Endodermal cell (in vitro differentiated cells): Measurements from ENCODE around the gene MCMBP. TPM values are rescaled to one million over a fixed set of nuclear protein-coding genes. Genes with fewer than 3 reads are reported as not detected.
"Not testable (repeated sequence)": the region's sequence is repeated elsewhere in the genome, so short reads cannot be mapped to it uniquely, and the experiment has no call there.

Experiments
- DNase-seq: peaks from one replicate; pipeline ENCODE4 v3.0.0-alpha.2; 2017
- H3K27ac ChIP-seq: 2 replicates; pipeline ENCODE4 v1.5.1; 2013; ENCODE audit warnings: mild to moderate bottlenecking, low read depth, low read length, moderate library complexity
- H3K27me3 ChIP-seq: 2 replicates; pipeline ENCODE4 v1.6.1; 2013; ENCODE audit warnings: mild to moderate bottlenecking, low read length, moderate library complexity; ENCODE audit not compliant: insufficient read depth, control insufficient read depth, poor library complexity, severe bottlenecking
- H3K36me3 ChIP-seq: 2 replicates; pipeline ENCODE4 v1.7.0; 2013; ENCODE audit warnings: mild to moderate bottlenecking, low read length, moderate library complexity; ENCODE audit not compliant: control insufficient read depth, insufficient read depth
- H3K4me1 ChIP-seq: one replicate; pipeline ENCODE4 v1.7.0; 2013; ENCODE audit warnings: low read length; ENCODE audit not compliant: control insufficient read depth, insufficient read depth
- H3K4me3 ChIP-seq: 2 replicates; pipeline ENCODE4 v1.5.1; 2013; ENCODE audit warnings: mild to moderate bottlenecking, low read length, moderate library complexity
- H3K9ac ChIP-seq: 2 replicates; pipeline ENCODE4 v1.6.1; 2013; ENCODE audit warnings: mild to moderate bottlenecking, low read length, moderate library complexity; ENCODE audit not compliant: poor library complexity, severe bottlenecking; ENCODE audit errors: extremely low read depth
- H3K9me3 ChIP-seq: 2 replicates; pipeline ENCODE4 v1.6.1; 2013; ENCODE audit warnings: mild to moderate bottlenecking, low read length, moderate library complexity; ENCODE audit not compliant: control insufficient read depth
- H3K27ac Mint-ChIP-seq: 2 replicates; pipeline ENCODE4 v1.8.0; 2020; ENCODE audit warnings: mixed read lengths
- H3K27me3 Mint-ChIP-seq: 2 replicates; pipeline ENCODE4 v1.8.0; 2021; ENCODE audit warnings: mild to moderate bottlenecking, mixed read lengths; ENCODE audit not compliant: insufficient read depth
- H3K36me3 Mint-ChIP-seq: 2 replicates; pipeline ENCODE4 v1.8.0; 2020; ENCODE audit warnings: low read depth, mixed read lengths
- H3K4me1 Mint-ChIP-seq: 2 replicates; pipeline ENCODE4 v1.8.0; 2020; ENCODE audit warnings: mixed read lengths
- H3K4me3 Mint-ChIP-seq: 2 replicates; pipeline ENCODE4 v1.8.0; 2020; ENCODE audit warnings: mild to moderate bottlenecking, moderate library complexity, mixed read lengths
- H3K9me3 Mint-ChIP-seq: 2 replicates; pipeline ENCODE4 v1.8.0; 2020; ENCODE audit warnings: mild to moderate bottlenecking, mixed read lengths
- WGBS, 2 experiments: methylation state at CpG; one replicate each; pipeline versions ENCODE4 v1.1.5 to v1.1.7; 2013; ENCODE audit warnings: missing lambda C conversion rate in 2 of 2, mixed read lengths in 1 of 2; ENCODE audit not compliant: insufficient coverage in 1 of 2, insufficient read length in 1 of 2; 5-methylcytosine and 5-hydroxymethylcytosine counted together
- total RNA-seq, 2 donors: library from RNA; stranded (reverse); fragmentation: NEBNext Ultra II Directional in 1 of 2; extraction: Animal tissue kit (Norgen Biotek cat#: 25700) in 1 of 2; gene quantifications; 2 replicates in 1 of 2; 3 replicates in 1 of 2; pipeline ENCODE4 v1.2.1, GENCODE V29; 2021
- TF ChIP-seq, protein P1 (sequence below): fragments of 200-600 bp; sonication (generic); conservative IDR thresholded peaks from 2 replicates; pipeline ENCODE4 v1.5.0; 2021; ENCODE audit warnings: antibody characterized with exemption, mild to moderate bottlenecking

Gene MCMBP
- total RNA-seq, 2 donors from 2014 or later, result 96.6 to 98.9 TPM

DNA sequence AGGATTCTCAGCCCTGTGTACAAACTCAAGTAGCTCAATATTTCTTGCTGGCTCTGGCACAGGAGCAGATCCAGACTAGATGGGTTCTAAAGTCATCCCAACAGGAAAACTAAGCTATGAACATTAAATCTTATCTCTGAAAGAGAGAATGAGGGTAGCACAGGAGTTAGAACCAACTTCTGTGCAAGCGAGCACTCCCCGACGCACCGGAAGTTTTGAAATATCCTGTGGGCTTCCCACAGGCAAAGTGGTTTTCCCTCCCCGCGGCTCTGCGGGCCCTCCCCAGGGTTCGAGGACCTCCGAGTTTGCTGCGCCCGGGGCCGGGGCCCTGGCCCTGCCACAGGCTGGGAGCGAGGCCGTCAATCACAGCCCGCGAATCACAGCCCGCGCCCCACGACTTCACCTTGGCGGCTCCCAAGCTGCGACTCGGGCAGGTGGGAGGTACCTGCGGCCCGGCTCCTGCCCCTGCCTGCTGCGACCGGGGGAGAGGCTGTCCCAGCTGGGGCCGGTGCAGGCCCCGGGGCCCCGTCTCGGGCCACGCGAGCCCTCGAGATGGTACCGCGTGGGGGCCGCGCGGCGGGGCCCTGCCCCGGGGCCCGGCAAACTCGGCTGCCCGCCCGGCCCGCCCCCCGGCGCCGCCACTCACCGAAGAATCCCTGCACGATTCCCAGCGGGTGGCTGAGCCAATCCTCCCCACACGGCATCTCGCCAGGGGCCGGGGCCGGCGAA lies 598 bp downstream of the MCMBP start:
- WGBS, 2 experiments, result 0 to 3% methylated on average over 8 to 55 of the region's 56 CpGs
- peak overlapping the region; percentile 92 for H3K4me3 ChIP-seq
- H3K27ac Mint-ChIP-seq, result peak overlapping the region; percentile 91
- peak overlapping the region; percentile 91 for H3K4me3 Mint-ChIP-seq
- no peaks in the 10 kb centered on the region for H3K36me3 ChIP-seq
- H3K4me1 ChIP-seq, result no peaks in the 10 kb centered on the region
- DNase-seq, result peak; percentile 88
- peaks cover 8% of the 10 kb centered on the region for H3K36me3 Mint-ChIP-seq
- H3K4me1 Mint-ChIP-seq, result peaks cover 27% of the 10 kb centered on the region
- no peaks in the 10 kb centered on the region for H3K9me3 ChIP-seq
- H3K27me3 ChIP-seq, result no peaks in the 10 kb centered on the region
- TF ChIP-seq, protein P1, sequence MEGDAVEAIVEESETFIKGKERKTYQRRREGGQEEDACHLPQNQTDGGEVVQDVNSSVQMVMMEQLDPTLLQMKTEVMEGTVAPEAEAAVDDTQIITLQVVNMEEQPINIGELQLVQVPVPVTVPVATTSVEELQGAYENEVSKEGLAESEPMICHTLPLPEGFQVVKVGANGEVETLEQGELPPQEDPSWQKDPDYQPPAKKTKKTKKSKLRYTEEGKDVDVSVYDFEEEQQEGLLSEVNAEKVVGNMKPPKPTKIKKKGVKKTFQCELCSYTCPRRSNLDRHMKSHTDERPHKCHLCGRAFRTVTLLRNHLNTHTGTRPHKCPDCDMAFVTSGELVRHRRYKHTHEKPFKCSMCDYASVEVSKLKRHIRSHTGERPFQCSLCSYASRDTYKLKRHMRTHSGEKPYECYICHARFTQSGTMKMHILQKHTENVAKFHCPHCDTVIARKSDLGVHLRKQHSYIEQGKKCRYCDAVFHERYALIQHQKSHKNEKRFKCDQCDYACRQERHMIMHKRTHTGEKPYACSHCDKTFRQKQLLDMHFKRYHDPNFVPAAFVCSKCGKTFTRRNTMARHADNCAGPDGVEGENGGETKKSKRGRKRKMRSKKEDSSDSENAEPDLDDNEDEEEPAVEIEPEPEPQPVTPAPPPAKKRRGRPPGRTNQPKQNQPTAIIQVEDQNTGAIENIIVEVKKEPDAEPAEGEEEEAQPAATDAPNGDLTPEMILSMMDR, result no peak
- no peaks in the 10 kb centered on the region for H3K27me3 Mint-ChIP-seq
- H3K27ac ChIP-seq, result no peak overlapping the region
- H3K9ac ChIP-seq, result peak overlapping the region; percentile 60
- H3K9me3 Mint-ChIP-seq, result no peaks in the 10 kb centered on the region

DNA sequence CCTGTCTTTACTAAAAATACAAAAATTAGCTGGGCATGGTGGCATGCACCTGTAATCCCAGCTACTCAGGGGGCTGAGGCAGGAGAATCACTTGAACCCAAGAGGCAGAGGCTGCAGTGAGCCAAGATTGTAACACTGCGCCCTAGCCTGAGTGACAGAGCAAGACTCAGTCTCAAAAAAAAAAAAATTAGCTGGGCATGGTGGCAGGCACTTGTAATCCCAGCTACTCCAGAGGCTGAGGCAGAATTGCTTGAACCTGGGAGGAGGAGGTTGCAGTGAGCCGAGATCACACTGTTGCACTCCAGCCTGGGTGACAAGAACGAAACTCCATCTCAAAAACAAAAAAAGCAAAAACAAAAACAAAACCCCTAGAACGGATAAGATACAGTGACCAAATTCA lies 3.2 kb downstream of the MCMBP start:
- not testable (repeated sequence) for H3K27me3 Mint-ChIP-seq, H3K4me1 ChIP-seq, H3K9ac ChIP-seq, H3K27me3 ChIP-seq, H3K27ac ChIP-seq, H3K27ac Mint-ChIP-seq, DNase-seq, H3K9me3 Mint-ChIP-seq
- H3K36me3 Mint-ChIP-seq, result peaks cover 29% of the 10 kb centered on the region
- Histone ChIP-seq H3K9me3 (peaks cover 14% of the 10 kb centered on the region), H3K36me3 (peaks cover 20% of the 10 kb centered on the region), H3K4me3 (peak overlapping the region; percentile 92)
- peak overlapping the region; percentile 91 for H3K4me3 Mint-ChIP-seq
- WGBS, 2 experiments, result 96% methylated on average over 4 of the region's 4 CpGs; no CpG with 5 or more reads in 1 of the 2 experiments
- H3K4me1 Mint-ChIP-seq, result peaks cover 27% of the 10 kb centered on the region

DNA sequence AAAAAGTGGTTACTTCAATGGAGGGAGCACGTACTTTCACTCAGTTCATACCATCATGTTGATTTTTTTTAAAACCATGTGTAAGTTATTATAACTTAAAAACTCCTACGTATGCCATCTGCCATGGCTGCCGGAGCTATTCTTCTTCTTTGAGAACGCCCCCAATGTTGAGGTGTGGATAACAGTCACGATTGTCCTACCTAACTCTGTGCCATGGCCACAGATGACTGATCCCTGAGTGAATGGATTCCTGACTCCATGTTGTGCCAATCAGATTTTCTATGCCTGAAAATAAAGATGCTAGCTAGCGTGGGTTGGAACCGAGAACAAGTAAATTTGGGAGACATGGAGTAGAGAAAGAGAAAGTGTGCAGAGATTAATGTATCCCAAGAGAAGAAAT lies 5.3 kb downstream of the MCMBP start:
- peaks cover 41% of the 10 kb centered on the region for H3K36me3 Mint-ChIP-seq
- Histone ChIP-seq H3K27ac (no peak overlapping the region), H3K36me3 (peaks cover 35% of the 10 kb centered on the region), H3K9ac (no peak overlapping the region), H3K4me1 (no peaks in the 10 kb centered on the region), H3K9me3 (peaks cover 23% of the 10 kb centered on the region), H3K27me3 (no peaks in the 10 kb centered on the region), H3K4me3 (no peak overlapping the region)
- TF ChIP-seq, protein P1, result no peak
- peak overlapping the region; percentile 24 for H3K27ac Mint-ChIP-seq
- no peak overlapping the region for H3K4me3 Mint-ChIP-seq
- no peaks in the 10 kb centered on the region for H3K27me3 Mint-ChIP-seq
- WGBS, 2 experiments, result 94 to 96% methylated on average over 6 of the region's 7 CpGs
- H3K4me1 Mint-ChIP-seq, result peaks cover 18% of the 10 kb centered on the region
- H3K9me3 Mint-ChIP-seq, result peaks cover 16% of the 10 kb centered on the region
- no peak for DNase-seq
